ENCODE measurements around the gene LAMP2. TPM values are rescaled to one million over a fixed set of nuclear protein-coding genes. Genes with fewer than 3 reads are reported as not detected.
"Not testable (repeated sequence)": the region's sequence is repeated elsewhere in the genome, so short reads cannot be mapped to it uniquely, and the experiment has no call there.

LAMP2 gene
- total and polyA plus RNA-seq, 2 donors from 2014 or later: 91.2 to 145 TPM

DNA sequence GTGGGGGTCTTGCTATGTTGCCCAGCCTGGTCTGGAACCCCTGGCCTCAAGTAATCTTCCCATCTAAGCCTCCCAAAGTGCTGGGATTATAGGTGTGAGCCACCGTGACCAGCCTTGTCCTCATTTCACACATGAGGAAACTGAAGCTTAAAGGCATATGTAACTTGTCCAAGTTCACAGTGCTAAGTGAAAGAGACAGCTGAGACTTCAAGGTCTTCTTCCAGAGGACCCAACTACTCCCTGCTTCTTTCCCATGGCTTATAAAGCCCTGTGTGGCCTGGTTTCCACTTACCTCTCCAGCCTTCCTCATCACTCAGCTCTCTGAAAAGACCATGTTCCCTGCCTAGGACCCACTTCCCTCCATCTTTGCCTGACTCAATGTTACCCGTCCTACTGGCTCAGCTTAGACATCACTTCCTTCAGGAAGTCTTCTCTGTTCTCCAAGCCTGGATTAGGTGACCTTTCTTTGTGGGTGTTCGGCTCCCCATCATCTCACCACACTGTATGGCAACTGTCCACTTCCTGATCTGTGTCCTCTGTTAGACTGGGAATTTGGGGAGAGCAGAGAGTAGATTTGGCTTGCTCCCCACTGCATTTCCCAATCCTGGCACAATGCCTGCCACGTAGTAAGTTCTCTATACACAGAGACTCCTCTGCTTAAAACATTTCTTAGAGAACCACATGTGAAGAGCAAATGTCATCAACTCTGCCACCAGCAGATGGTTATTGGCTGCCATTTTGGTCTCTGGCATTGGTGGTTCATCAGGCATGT, 30.4 kb upstream of the LAMP2 start:
- Histone ChIP-seq H3K27me3 (ENCODE audit: control insufficient read depth, insufficient read depth, low read length) (no peaks in the 10 kb centered on the region), H3K4me3 (ENCODE audit: low read length in 3 of 3) (no peak overlapping the region), H3K9me3 (ENCODE audit: control insufficient read depth in 2 of 3, insufficient read depth in 1 of 3, low read length in 3 of 3) (no peaks in the 10 kb centered on the region), H3K27ac (ENCODE audit: low read depth in 2 of 2, low read length in 2 of 2) (no peak overlapping the region), H3K9ac (ENCODE audit: low read length in 3 of 3) (no peak overlapping the region), H3K36me3 (ENCODE audit: control insufficient read depth in 2 of 3, insufficient read depth in 3 of 3, low read length in 3 of 3) (no peaks in the 10 kb centered on the region), H3K4me1 (ENCODE audit: control insufficient read depth in 2 of 3, insufficient read depth in 2 of 3, low read depth in 1 of 3, low read length in 3 of 3) (no peaks in the 10 kb centered on the region)
- TF ChIP-seq, protein P1, sequence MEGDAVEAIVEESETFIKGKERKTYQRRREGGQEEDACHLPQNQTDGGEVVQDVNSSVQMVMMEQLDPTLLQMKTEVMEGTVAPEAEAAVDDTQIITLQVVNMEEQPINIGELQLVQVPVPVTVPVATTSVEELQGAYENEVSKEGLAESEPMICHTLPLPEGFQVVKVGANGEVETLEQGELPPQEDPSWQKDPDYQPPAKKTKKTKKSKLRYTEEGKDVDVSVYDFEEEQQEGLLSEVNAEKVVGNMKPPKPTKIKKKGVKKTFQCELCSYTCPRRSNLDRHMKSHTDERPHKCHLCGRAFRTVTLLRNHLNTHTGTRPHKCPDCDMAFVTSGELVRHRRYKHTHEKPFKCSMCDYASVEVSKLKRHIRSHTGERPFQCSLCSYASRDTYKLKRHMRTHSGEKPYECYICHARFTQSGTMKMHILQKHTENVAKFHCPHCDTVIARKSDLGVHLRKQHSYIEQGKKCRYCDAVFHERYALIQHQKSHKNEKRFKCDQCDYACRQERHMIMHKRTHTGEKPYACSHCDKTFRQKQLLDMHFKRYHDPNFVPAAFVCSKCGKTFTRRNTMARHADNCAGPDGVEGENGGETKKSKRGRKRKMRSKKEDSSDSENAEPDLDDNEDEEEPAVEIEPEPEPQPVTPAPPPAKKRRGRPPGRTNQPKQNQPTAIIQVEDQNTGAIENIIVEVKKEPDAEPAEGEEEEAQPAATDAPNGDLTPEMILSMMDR (IDR thresholded peaks at IDR 0.05; ENCODE audit: borderline replicate concordance, extremely low read depth, insufficient read depth): no peak
- intact Hi-C loops (cut with DNase I): no loop called here
- no peak for FAIRE-seq
- DNase-seq: no peak

GRCh38 chrX:120490119-120490518, 21.0 kb upstream of the LAMP2 start:
- DNase-seq; H3K9me3 ChIP-seq (ENCODE audit: control insufficient read depth in 2 of 3, insufficient read depth in 1 of 3, low read length in 3 of 3); H3K9ac ChIP-seq (ENCODE audit: low read length in 3 of 3); H3K4me1 ChIP-seq (ENCODE audit: control insufficient read depth in 2 of 3, insufficient read depth in 2 of 3, low read depth in 1 of 3, low read length in 3 of 3); H3K27ac ChIP-seq (ENCODE audit: low read depth in 2 of 2, low read length in 2 of 2); H3K27me3 ChIP-seq (ENCODE audit: control insufficient read depth, insufficient read depth, low read length); intact Hi-C loops (cut with DNase I); FAIRE-seq; H3K36me3 ChIP-seq (ENCODE audit: control insufficient read depth in 2 of 3, insufficient read depth in 3 of 3, low read length in 3 of 3); H3K4me3 ChIP-seq (ENCODE audit: low read length in 3 of 3): not testable (repeated sequence)

GRCh38 chrX:120486786-120487185, 17.7 kb upstream of the LAMP2 start:
- Histone ChIP-seq H3K4me1 (ENCODE audit: control insufficient read depth in 2 of 3, insufficient read depth in 2 of 3, low read depth in 1 of 3, low read length in 3 of 3) (peaks cover 0 to 3% (median 0%) of the 10 kb centered on the region in 3 donors), H3K9ac (ENCODE audit: low read length in 3 of 3) (peak overlapping the region in 1 of 3 donors; percentile 26), H3K4me3 (ENCODE audit: low read length in 3 of 3) (peak overlapping the region in 1 of 3 donors; percentile 72), H3K36me3 (ENCODE audit: control insufficient read depth in 2 of 3, insufficient read depth in 3 of 3, low read length in 3 of 3) (no peaks in the 10 kb centered on the region), H3K27ac (ENCODE audit: low read depth in 2 of 2, low read length in 2 of 2) (no peak overlapping the region), H3K27me3 (ENCODE audit: control insufficient read depth, insufficient read depth, low read length) (no peaks in the 10 kb centered on the region), H3K9me3 (ENCODE audit: control insufficient read depth in 2 of 3, insufficient read depth in 1 of 3, low read length in 3 of 3) (no peaks in the 10 kb centered on the region)
- peak in 1 of 5 donors; percentile 16 for DNase-seq
- intact Hi-C loops (cut with DNase I): no loop called here
- peak; percentile 37 for FAIRE-seq
- TF ChIP-seq, protein P1 (IDR thresholded peaks at IDR 0.05; ENCODE audit: borderline replicate concordance, extremely low read depth, insufficient read depth): no peak

DNA sequence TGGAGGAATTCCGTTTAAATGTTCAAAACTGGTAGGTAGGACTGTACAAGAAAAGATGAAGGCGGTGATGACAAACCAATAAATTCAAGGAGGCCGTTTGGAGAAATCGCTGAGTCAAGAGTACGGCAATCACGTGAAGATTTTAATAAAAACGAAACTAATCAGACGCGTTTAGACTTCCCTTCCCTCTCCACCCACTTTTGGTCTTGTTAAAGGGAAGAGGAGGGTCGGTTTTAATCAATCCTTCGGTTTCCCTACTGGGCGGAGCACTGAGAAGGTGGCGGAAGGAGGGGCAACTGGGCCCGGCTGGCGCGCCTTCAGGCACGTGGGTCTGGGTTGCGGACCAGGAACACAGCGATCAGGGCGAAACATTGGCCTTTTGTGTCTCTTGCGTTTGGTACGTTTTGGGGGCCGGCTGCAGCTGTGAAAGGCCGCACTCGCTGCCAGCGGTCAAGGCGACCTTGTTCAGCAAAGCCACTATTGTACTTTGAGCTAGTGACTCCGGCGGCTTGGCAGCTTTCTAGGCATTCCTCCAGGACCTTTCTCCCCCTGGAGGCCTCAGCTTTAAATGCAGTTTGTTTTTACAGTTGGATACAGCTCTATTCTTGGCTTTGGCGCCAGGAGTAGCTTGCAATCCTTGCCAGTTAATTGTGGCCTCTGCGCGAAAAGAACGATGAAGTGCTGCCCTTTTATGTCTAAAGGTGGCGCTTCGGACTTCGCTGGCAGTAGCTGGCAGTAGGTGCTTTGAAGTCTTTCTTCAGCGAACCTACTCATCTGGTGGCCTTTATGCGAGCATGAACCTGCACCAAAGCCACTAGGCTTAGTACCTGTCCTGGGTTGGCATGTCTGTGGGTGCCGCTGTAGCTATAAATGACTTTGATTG, 16.8 kb upstream of the LAMP2 start:
- intact Hi-C loops (cut with DNase I): no loop called here
- TF ChIP-seq, protein P1 (IDR thresholded peaks at IDR 0.05; ENCODE audit: borderline replicate concordance, extremely low read depth, insufficient read depth): peak; percentile 28
- Histone ChIP-seq H3K27ac (ENCODE audit: low read depth in 2 of 2, low read length in 2 of 2) (peak overlapping the region; percentile 93 to 94), H3K4me1 (ENCODE audit: control insufficient read depth in 2 of 3, insufficient read depth in 2 of 3, low read depth in 1 of 3, low read length in 3 of 3) (peaks cover 0 to 3% (median 0%) of the 10 kb centered on the region in 3 donors), H3K9me3 (ENCODE audit: control insufficient read depth in 2 of 3, insufficient read depth in 1 of 3, low read length in 3 of 3) (no peaks in the 10 kb centered on the region), H3K9ac (ENCODE audit: low read length in 3 of 3) (peak overlapping the region; percentile 29 to 80 (median 63)), H3K4me3 (ENCODE audit: low read length in 3 of 3) (peak overlapping the region; percentile 66 to 72 (median 71)), H3K27me3 (ENCODE audit: control insufficient read depth, insufficient read depth, low read length) (no peaks in the 10 kb centered on the region), H3K36me3 (ENCODE audit: control insufficient read depth in 2 of 3, insufficient read depth in 3 of 3, low read length in 3 of 3) (no peaks in the 10 kb centered on the region)
- DNase-seq (peak; percentile 72 to 91 (median 84)), FAIRE-seq (no peak)

Measured in kidney (tissue), 14 donors.